ENCODE results near the gene PRICKLE2. TPM values are rescaled to one million over a fixed set of nuclear protein-coding genes. Genes with fewer than 3 reads are reported as not detected.

The PRICKLE2 gene
- total RNA-seq, 1 experiment from 2014 or later: 4.2 TPM

DNA sequence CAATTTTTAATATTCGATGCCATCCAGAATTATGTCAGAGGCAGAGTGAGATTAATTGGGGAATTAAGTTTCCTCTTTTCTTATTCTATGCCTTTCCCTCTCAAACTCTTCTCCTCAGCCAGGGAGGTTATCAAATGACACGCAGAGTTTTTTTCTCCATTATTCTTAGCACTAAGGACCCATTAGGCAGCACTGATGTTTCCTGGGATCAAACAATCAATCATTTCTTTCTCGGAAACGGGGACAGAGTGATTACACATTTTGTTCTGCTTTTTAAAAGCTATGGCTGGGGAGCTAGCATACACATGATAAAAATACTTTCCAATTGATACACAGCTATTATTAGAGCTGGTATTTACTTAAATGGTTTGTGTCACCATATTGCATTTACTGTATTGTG is 166.7 kb downstream of the PRICKLE2 start:
- no TSS peak for BruUV-seq (replicated peaks)
- ChIA-PET POLR2A (no interaction called here), CTCF (no interaction called here)
- Histone ChIP-seq H3K9me3 (no peaks in the 10 kb centered on the region), H3K4me1 (peaks cover 25% of the 10 kb centered on the region), H3K36me3 (ENCODE audit: control insufficient read depth, insufficient read depth, low read length) (no peaks in the 10 kb centered on the region), H3K27me3 (replicated peaks; ENCODE audit: control insufficient read depth, insufficient read depth, low read length) (no peaks in the 10 kb centered on the region), H3K4me3 (ENCODE audit: low read depth, low read length) (no peak overlapping the region)
- no peak overlapping the region for H3K27ac Mint-ChIP-seq (ENCODE audit: unreplicated experiment)
- no peaks in the 10 kb centered on the region for H3K27me3 Mint-ChIP-seq (ENCODE audit: insufficient read depth, unreplicated experiment)
- no peak for DNase-seq
- H3K9me3 Mint-ChIP-seq (ENCODE audit: unreplicated experiment): no peaks in the 10 kb centered on the region
- TF ChIP-seq, protein P1, sequence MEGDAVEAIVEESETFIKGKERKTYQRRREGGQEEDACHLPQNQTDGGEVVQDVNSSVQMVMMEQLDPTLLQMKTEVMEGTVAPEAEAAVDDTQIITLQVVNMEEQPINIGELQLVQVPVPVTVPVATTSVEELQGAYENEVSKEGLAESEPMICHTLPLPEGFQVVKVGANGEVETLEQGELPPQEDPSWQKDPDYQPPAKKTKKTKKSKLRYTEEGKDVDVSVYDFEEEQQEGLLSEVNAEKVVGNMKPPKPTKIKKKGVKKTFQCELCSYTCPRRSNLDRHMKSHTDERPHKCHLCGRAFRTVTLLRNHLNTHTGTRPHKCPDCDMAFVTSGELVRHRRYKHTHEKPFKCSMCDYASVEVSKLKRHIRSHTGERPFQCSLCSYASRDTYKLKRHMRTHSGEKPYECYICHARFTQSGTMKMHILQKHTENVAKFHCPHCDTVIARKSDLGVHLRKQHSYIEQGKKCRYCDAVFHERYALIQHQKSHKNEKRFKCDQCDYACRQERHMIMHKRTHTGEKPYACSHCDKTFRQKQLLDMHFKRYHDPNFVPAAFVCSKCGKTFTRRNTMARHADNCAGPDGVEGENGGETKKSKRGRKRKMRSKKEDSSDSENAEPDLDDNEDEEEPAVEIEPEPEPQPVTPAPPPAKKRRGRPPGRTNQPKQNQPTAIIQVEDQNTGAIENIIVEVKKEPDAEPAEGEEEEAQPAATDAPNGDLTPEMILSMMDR (IDR thresholded peaks at IDR 0.05; ENCODE audit: insufficient read depth in 1 of 2, low read depth in 1 of 2, low read length in 1 of 2, severe bottlenecking in 1 of 2, unreplicated experiment in 1 of 2): no peak
- H3K36me3 Mint-ChIP-seq (ENCODE audit: insufficient read depth, unreplicated experiment): no peaks in the 10 kb centered on the region
- peaks cover 17% of the 10 kb centered on the region for H3K4me1 Mint-ChIP-seq (ENCODE audit: low read depth, unreplicated experiment)
- intact Hi-C loops (cut with micrococcal nuclease; ENCODE audit: unreplicated experiment): no loop called here
- H3K4me3 Mint-ChIP-seq (ENCODE audit: unreplicated experiment): no peak overlapping the region

DNA sequence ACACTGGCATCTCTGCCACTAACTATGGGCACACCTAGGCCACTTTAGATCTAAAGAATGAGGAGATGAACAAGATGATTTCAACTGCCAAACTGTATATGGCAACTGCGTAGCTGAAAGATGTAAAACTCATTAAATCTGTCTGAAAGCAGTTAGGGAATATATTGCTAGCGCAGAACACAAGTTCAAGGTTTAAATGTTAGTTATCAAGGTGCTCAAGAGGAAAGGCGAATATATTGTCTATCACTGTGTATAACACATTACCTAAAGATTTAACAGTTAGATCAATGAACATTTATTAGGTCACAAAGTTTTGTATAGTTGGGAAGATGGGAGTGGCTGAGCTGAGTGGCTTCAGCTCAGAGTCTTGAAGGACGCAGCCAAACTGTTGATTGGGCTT is 168.0 kb downstream of the PRICKLE2 start:
- no peaks in the 10 kb centered on the region for H3K27me3 ChIP-seq (replicated peaks; ENCODE audit: control insufficient read depth, insufficient read depth, low read length)
- no peak overlapping the region for H3K27ac Mint-ChIP-seq (ENCODE audit: unreplicated experiment)
- no TSS peak for BruUV-seq (replicated peaks)
- no peak for DNase-seq
- H3K4me3 Mint-ChIP-seq (ENCODE audit: unreplicated experiment): no peak overlapping the region
- H3K4me3 ChIP-seq (ENCODE audit: low read depth, low read length): no peak overlapping the region
- H3K9me3 ChIP-seq: no peaks in the 10 kb centered on the region
- H3K27me3 Mint-ChIP-seq (ENCODE audit: insufficient read depth, unreplicated experiment): no peaks in the 10 kb centered on the region
- H3K36me3 ChIP-seq (ENCODE audit: control insufficient read depth, insufficient read depth, low read length): no peaks in the 10 kb centered on the region
- intact Hi-C loops (cut with micrococcal nuclease; ENCODE audit: unreplicated experiment): no loop called here
- H3K4me1 ChIP-seq: peaks cover 15% of the 10 kb centered on the region
- CTCF ChIA-PET: no interaction called here
- no peaks in the 10 kb centered on the region for H3K9me3 Mint-ChIP-seq (ENCODE audit: unreplicated experiment)
- TF ChIP-seq, protein P1 (IDR thresholded peaks at IDR 0.05; ENCODE audit: insufficient read depth in 1 of 2, low read depth in 1 of 2, low read length in 1 of 2, severe bottlenecking in 1 of 2, unreplicated experiment in 1 of 2): no peak
- no peaks in the 10 kb centered on the region for H3K36me3 Mint-ChIP-seq (ENCODE audit: insufficient read depth, unreplicated experiment)
- POLR2A ChIA-PET: no interaction called here
- peaks cover 6% of the 10 kb centered on the region for H3K4me1 Mint-ChIP-seq (ENCODE audit: low read depth, unreplicated experiment)

DNA sequence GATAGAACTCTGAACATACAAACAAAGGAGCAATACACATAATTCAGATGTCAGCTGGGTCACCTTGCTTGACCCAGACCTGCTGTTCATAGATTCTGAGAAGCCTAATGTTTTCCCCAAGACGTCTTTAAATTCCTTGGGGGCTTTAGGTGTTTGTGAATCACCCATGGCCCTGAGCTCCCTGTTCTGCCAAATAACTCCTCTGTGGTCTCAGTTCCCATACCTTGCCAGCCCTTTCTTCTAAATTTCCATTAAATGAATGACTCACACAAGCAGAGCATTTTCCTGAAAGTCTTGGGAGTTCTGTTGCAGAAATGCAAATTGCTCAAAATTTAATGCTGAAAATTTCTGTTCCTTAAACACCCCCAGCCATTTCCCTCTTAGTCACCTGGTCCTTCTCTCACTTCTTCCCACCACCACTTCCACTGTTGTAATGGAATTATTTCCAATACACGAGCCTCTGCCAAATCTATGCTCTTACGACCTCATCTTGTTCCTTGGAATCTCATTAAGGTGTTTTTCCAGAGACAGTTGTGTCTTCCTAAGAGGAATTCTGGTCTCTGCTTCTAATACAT is 168.6 kb downstream of the PRICKLE2 start:
- no peak for DNase-seq
- TF ChIP-seq, protein P1 (IDR thresholded peaks at IDR 0.05; ENCODE audit: insufficient read depth in 1 of 2, low read depth in 1 of 2, low read length in 1 of 2, severe bottlenecking in 1 of 2, unreplicated experiment in 1 of 2): no peak
- intact Hi-C loops (cut with micrococcal nuclease; ENCODE audit: unreplicated experiment): no loop called here
- no TSS peak for BruUV-seq (replicated peaks)
- H3K4me1 Mint-ChIP-seq (ENCODE audit: low read depth, unreplicated experiment): peaks cover 6% of the 10 kb centered on the region
- ChIA-PET CTCF (no interaction called here), POLR2A (no interaction called here)
- Histone ChIP-seq H3K36me3 (ENCODE audit: control insufficient read depth, insufficient read depth, low read length) (no peaks in the 10 kb centered on the region), H3K4me1 (peaks cover 10% of the 10 kb centered on the region; the same call in 1 of the 2 replicates), H3K27me3 (replicated peaks; ENCODE audit: control insufficient read depth, insufficient read depth, low read length) (no peaks in the 10 kb centered on the region), H3K9me3 (no peaks in the 10 kb centered on the region), H3K4me3 (ENCODE audit: low read depth, low read length) (no peak overlapping the region)
- H3K4me3 Mint-ChIP-seq (ENCODE audit: unreplicated experiment): no peak overlapping the region
- no peaks in the 10 kb centered on the region for H3K36me3 Mint-ChIP-seq (ENCODE audit: insufficient read depth, unreplicated experiment)
- no peaks in the 10 kb centered on the region for H3K27me3 Mint-ChIP-seq (ENCODE audit: insufficient read depth, unreplicated experiment)
- no peak overlapping the region for H3K27ac Mint-ChIP-seq (ENCODE audit: unreplicated experiment)
- no peaks in the 10 kb centered on the region for H3K9me3 Mint-ChIP-seq (ENCODE audit: unreplicated experiment)
